ENCODE measurements around the gene SPO11.

DNA sequence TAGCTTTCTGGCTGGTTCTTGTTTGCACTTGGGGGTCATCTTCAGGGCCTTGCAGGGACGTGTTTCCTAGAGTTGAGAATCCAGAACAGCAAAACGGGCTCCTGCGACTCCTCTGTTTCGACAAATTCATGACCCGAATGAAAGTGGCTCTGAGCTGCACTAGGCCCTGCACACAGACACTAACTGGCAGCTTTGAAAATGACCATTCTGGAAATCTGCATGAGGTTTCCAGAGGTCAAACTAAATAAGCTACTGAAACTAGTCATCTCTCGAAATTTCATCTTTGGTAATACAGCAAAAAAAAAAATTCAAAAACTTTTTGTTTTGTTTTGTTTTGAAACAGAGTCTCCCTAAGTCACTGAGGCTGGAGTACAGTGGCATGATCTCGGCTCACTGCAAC is 47.7 kb upstream of the SPO11 start:
- TF ChIP-seq POLR2A (IDR thresholded peaks at IDR 0.05; ENCODE audit: borderline replicate concordance, extremely low read depth, insufficient read depth, insufficient read length) (no peak), YY1 (IDR thresholded peaks at IDR 0.05; ENCODE audit: extremely low read depth, insufficient replicate concordance, low read depth, low read length) (no peak), EZH2phosphoT487 (IDR thresholded peaks at IDR 0.05; ENCODE audit: borderline replicate concordance) (no peak), JUND (IDR thresholded peaks at IDR 0.05) (no peak), POLR2AphosphoS5 (IDR thresholded peaks at IDR 0.05; ENCODE audit: low read depth, low read length) (no peak), RAD21 (IDR thresholded peaks at IDR 0.05; ENCODE audit: low read depth) (no peak), EZH2 (IDR thresholded peaks at IDR 0.05) (no peak), ZNF274 (IDR thresholded peaks at IDR 0.05; ENCODE audit: low read depth, low read length) (no peak), SIN3A (IDR thresholded peaks at IDR 0.05; ENCODE audit: low read depth) (no peak), CEBPB (IDR thresholded peaks at IDR 0.05; ENCODE audit: low read depth) (no peak)
- TF ChIP-seq, protein P1, sequence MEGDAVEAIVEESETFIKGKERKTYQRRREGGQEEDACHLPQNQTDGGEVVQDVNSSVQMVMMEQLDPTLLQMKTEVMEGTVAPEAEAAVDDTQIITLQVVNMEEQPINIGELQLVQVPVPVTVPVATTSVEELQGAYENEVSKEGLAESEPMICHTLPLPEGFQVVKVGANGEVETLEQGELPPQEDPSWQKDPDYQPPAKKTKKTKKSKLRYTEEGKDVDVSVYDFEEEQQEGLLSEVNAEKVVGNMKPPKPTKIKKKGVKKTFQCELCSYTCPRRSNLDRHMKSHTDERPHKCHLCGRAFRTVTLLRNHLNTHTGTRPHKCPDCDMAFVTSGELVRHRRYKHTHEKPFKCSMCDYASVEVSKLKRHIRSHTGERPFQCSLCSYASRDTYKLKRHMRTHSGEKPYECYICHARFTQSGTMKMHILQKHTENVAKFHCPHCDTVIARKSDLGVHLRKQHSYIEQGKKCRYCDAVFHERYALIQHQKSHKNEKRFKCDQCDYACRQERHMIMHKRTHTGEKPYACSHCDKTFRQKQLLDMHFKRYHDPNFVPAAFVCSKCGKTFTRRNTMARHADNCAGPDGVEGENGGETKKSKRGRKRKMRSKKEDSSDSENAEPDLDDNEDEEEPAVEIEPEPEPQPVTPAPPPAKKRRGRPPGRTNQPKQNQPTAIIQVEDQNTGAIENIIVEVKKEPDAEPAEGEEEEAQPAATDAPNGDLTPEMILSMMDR (IDR thresholded peaks at IDR 0.05 in 2 of 3, conservative IDR thresholded peaks at IDR 0.05 in 1 of 3; ENCODE audit: borderline replicate concordance in 1 of 3, insufficient read depth in 1 of 3, low read depth in 2 of 3, low read length in 2 of 3), result no peak
- TF ChIP-seq, protein P2, sequence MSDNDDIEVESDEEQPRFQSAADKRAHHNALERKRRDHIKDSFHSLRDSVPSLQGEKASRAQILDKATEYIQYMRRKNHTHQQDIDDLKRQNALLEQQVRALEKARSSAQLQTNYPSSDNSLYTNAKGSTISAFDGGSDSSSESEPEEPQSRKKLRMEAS (IDR thresholded peaks at IDR 0.05), result no peak
